A172 (cell line): Measurements from ENCODE around the gene GPI. TPM values are rescaled to one million over a fixed set of nuclear protein-coding genes. Genes with fewer than 3 reads are reported as not detected.
"Not testable (repeated sequence)": the region's sequence is repeated elsewhere in the genome, so short reads cannot be mapped to it uniquely, and the experiment has no call there.

Experiments used
- DNase-seq: peaks from one replicate; pipeline ENCODE4 v3.0.0-alpha.2; 2015; ENCODE audit warnings: low spot score
- total RNA-seq: library from RNA; depleted of rRNA; stranded (reverse); fragments of >200 nt; shearing (Covaris generic); gene quantifications from 2 replicates; pipeline ENCODE4 v1.2.3, GENCODE V29; 2014

The GPI gene
- total RNA-seq, 1 experiment from 2014 or later, result 185 TPM

- DNase-seq, result no peak
Measured at GRCh38 chr19:34367624-34367957, 2.6 kb downstream of the GPI start.

- no peak for DNase-seq
Measured at GRCh38 chr19:34368338-34368737, 3.3 kb downstream of the GPI start.

DNA sequence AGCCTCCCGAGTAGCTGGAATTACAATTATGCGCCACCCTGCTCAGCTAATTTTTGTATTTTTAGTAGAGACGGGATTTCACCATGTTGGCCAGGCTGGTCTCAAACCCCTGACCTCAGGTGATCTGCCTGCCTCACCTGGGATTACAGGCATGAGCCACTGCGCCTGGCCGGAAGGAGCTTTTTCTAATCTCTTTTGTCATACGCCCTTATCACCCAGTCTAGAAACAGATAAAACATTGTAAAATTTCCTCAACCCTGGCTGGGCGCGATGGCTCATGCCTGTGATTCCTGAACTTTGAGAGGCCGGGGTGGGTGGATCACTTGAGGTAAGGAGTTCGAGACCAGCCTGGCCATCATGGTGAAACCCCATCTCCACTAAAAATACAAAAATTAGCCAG is 4.2 kb downstream of the GPI start:
- DNase-seq, result not testable (repeated sequence)

- DNase-seq, result no peak
Measured at GRCh38 chr19:34370117-34370516, 5.1 kb downstream of the GPI start.

- no peak for DNase-seq
Measured at GRCh38 chr19:34370983-34371382, 6.0 kb downstream of the GPI start.

GRCh38 chr19:34373601-34374288 is 8.7 kb downstream of the GPI start:
- no peak for DNase-seq

- DNase-seq, result no peak
Measured at GRCh38 chr19:34375598-34375997, 10.6 kb downstream of the GPI start.

DNA sequence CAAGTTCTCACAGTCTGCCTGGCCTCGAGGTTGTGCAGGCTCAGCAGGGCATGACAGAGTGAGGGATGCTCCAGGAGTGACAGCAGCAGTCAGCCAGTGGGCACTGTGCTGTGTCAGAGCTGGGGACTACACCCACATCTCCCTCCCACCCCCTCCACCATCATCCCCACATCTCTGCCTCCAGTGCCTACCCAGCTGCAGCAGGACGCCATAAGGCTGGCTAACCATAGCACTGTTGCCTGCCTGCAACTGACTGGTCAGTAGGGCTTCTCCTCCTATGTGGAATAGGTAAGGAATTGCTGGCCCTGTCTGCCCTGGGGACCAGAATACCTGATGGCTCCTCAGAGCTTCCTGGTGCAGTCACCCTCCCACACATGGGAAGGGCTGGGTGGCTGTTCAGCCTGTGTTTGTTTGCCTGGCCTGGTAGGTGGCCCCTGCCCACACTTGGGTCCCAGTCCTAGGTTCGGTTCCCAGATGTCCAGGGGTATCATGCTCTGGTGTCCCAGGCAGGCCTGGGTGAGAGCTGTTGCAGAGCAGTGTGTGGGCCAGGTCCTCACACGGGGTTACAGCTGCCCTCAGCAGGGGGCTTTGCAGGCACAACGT is 15.7 kb downstream of the GPI start:
- no peak for DNase-seq

GRCh38 chr19:34381399-34382251 is 16.6 kb downstream of the GPI start:
- DNase-seq, result no peak

DNA sequence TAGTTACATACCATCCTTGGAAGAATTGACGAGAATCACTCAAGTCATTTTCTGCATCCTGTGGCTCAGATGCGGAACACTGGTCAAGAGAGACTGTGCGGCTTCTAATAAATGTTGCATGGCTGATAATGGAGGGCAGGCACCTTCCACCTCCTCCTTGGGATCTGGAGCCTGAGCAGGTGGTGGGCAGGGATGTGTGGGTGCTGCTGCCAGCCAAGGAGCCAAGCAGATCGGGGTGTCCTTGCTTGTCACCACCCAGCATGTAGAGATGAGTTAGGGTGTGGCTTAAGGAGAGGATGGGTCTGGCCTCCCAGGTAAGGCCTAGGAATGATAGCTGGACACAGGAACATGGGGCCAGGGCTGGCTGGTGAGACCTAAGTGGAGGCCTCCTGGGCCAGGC is 17.5 kb downstream of the GPI start:
- no peak for DNase-seq

DNA sequence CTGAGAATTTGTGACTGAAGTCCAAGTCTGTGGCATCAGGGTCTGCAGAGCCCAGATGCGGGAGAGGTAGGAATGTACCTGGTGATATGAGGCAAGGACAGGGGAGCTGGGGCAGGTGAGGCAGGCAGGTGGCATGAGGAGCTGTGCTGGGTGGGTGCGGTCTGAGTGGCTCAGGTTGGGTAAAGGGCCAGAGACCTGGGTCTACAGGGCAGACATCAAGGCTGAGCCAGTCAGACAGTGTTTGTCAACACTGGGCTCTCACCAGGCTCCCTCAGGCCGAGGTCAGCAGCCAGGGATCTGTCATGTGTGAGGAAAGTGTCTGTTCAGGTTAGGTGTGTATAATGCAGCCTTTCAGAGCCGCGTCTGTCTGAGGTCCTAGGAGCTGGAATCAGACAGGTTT is 18.6 kb downstream of the GPI start:
- DNase-seq, result no peak

- no peak for DNase-seq
Measured at GRCh38 chr19:34386645-34387445, 21.8 kb downstream of the GPI start.

DNA sequence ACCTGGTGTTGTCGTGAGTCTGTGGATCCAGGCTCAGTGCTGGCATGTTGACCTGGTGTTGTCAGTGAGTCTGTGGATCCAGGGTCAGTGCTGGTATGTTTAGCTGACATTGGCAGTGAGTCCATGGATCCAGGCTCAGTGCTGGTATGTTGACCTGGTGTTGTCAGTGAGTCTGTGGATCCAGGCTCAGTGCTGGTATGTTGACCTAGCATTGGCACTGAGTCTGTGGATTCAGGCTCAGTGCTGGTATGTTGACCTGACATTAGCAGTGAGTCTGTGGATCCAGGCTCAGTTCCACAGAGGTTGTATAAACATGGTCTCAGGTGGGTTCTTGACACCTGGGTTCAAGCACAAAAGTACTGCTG is 22.4 kb downstream of the GPI start:
- DNase-seq, result no peak

- not testable (repeated sequence) for DNase-seq
Measured at GRCh38 chr19:34388745-34389144, 23.7 kb downstream of the GPI start.

DNA sequence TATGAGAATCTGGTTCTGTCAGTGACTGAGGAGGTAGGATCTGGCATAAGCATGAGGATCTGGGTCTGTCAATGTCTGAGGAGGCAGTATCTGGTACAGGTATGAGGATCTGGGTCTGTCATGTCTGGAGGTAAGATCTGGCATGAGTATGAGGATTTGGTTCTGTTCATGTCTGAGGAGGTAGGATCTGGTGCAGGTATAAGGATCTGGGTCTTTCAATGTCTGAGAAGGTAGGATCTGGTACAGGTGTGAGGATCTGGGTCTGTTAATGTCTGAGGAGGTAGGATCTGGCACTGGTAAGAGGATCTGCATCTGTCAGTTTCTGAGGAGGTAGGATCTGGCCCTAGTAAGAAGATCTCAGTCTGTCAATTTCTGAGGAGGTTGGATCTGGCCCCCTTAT is 26.8 kb downstream of the GPI start:
- DNase-seq, result no peak

GRCh38 chr19:34393031-34393430 is 28.0 kb downstream of the GPI start:
- DNase-seq, result no peak

DNA sequence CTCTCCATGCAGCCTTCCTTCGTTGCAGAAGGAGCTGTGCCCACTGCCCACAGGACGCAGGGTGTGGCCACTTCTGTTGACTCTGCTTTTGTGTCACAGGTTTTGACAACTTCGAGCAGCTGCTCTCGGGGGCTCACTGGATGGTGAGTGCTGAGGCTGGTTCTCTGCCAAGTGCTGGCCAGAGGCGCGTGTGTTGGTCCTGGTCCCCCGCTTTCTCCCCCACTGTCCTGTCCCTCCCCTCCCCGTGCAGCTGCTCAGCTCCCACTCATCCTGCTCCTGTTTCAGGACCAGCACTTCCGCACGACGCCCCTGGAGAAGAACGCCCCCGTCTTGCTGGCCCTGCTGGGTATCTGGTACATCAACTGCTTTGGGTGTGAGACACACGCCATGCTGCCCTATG is 28.6 kb downstream of the GPI start:
- no peak for DNase-seq

DNA sequence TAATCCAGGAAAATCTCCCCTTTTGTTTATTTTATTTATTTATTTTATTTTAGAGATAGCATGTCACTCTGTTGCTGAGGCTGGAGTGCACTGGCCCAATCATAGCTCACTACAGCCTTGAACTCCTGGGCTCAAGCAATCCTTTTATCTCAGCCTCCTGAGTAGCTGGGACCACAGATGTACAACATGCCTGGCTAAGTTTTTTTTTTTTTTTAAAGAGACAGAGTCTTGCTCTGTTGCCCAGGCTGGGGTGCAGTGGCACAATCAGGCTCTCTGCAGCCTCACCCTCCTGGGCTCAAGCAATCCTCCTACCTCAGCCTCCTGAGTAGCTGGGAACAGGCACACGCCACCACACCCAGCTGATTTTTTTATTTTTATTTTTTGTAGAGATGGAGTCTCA is 32.9 kb downstream of the GPI start:
- no peak for DNase-seq

- DNase-seq, result no peak
Measured at GRCh38 chr19:34399886-34400285, 34.9 kb downstream of the GPI start.

GRCh38 chr19:34400844-34401243 is 35.8 kb downstream of the GPI start:
- not testable (repeated sequence) for DNase-seq

- no peak for DNase-seq
Measured at GRCh38 chr19:34402074-34402600, 37.1 kb downstream of the GPI start.

GRCh38 chr19:34403784-34404108 is 38.8 kb downstream of the GPI start:
- DNase-seq, result no peak
